Activated T-helper 1 cell treated with anti-CD3 and anti-CD28 coated beads, Interleukin-12 subunit alpha, Interleukin-12 subunit beta, Interleukin-2, Interleukin-4 antibody, amounts not matched to agents 30 ng/mL and 10 ng/mL and 1 ng/mL, durations not matched to agents 14 hours and 24 hours and 36 hours (primary cell): ENCODE results near the gene FBXL14. TPM values are rescaled to one million over a fixed set of nuclear protein-coding genes. Genes with fewer than 3 reads are reported as not detected.
"Not testable (repeated sequence)": the region's sequence is repeated elsewhere in the genome, so short reads cannot be mapped to it uniquely, and the experiment has no call there.

Experiments used
- DNase-seq: peaks from one replicate; pipeline ENCODE4 v3.0.0; 2021; ENCODE audit warnings: low spot score
- H3K27ac Mint-ChIP-seq: one replicate; pipeline ENCODE4 v1.8.0; 2021; ENCODE audit warnings: mild to moderate bottlenecking, mixed read lengths
- H3K27me3 Mint-ChIP-seq: one replicate; pipeline ENCODE4 v1.8.0; 2022; ENCODE audit warnings: mild to moderate bottlenecking, moderate library complexity, mixed read lengths; ENCODE audit not compliant: insufficient read depth
- H3K36me3 Mint-ChIP-seq: one replicate; pipeline ENCODE4 v1.8.0; 2021; ENCODE audit warnings: low read depth, mixed read lengths
- H3K4me1 Mint-ChIP-seq: one replicate; pipeline ENCODE4 v1.8.0; 2021; ENCODE audit warnings: low read depth, mixed read lengths
- H3K4me3 Mint-ChIP-seq: one replicate; pipeline ENCODE4 v1.8.0; 2021; ENCODE audit warnings: mild to moderate bottlenecking, moderate library complexity, mixed read lengths
- H3K9me3 Mint-ChIP-seq: one replicate; pipeline ENCODE4 v1.8.0; 2021; ENCODE audit warnings: mixed read lengths
- intact Hi-C: fragments of 100-400 bp; cut with micrococcal nuclease; formaldehyde crosslinking; loops from one replicate; pipeline ENCODE4 v1.15.1; 2024
- total RNA-seq: library from RNA; stranded (reverse); gene quantifications from 2 replicates; pipeline ENCODE4 v1.2.3, GENCODE V29; 2022

The FBXL14 gene
- total RNA-seq, 1 donor from 2014 or later, result 19.4 TPM

DNA sequence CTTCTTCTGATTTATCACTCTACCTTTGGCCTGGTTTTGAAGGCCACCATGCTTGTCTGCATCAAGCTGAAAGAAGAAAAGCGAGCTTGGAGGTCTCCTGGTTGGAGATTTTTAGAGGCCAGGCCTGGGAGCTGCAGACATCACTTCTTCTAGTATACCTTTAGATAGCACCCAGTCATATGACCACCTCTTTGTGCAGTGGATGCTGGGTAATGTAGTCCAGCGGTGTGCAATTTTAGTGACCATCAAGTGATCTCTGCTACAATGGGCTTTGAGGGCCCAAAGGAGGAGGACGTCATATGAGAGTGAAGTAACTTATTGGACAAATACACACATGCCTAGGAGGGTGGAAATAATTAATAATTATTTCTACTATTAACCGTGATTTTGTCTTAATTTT is 19.5 kb upstream of the FBXL14 start:
- Mint-ChIP-seq H3K36me3 (no peaks in the 10 kb centered on the region), H3K27me3 (peaks cover 12% of the 10 kb centered on the region), H3K9me3 (no peaks in the 10 kb centered on the region), H3K27ac (no peak overlapping the region), H3K4me3 (no peak overlapping the region), H3K4me1 (peaks cover 18% of the 10 kb centered on the region)
- intact Hi-C loops, result no loop called here
- no peak for DNase-seq

DNA sequence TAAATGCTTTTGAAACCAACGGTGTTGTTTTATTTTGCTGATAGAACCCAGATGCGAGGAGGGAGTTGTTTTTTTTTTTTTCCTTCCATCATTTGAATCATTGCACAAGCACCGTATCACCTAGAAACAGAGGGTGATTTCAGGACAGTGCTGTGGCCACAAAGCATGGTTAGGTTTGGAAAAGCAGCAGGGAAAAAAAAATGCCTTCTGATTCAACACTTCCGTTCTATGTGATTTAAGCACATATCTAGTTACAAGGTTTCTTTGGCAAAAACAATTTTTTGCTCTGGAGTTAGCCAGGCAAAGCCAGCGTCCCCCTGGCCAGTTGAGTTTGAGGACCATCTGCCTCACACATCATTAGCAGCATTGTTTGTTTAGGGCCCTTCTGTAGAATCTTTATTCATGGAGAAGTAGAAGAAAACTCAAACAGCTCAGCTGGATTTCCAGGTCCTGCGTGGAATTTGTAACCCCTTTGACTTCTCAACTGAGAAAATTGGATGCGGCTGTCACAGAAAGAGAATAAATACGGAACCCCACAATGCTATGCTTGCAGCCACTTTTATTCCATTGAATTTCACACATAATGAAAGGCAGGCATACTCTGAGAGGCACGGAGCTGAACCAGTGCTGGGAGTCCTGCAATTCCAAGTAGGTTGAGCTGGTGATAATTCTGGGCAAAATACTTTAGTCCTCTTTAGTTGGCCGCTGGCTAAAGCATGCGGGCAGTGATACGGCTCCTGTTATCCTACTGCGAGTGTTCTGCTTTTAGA is 17.6 kb upstream of the FBXL14 start:
- H3K27ac Mint-ChIP-seq, result no peak overlapping the region

DNA sequence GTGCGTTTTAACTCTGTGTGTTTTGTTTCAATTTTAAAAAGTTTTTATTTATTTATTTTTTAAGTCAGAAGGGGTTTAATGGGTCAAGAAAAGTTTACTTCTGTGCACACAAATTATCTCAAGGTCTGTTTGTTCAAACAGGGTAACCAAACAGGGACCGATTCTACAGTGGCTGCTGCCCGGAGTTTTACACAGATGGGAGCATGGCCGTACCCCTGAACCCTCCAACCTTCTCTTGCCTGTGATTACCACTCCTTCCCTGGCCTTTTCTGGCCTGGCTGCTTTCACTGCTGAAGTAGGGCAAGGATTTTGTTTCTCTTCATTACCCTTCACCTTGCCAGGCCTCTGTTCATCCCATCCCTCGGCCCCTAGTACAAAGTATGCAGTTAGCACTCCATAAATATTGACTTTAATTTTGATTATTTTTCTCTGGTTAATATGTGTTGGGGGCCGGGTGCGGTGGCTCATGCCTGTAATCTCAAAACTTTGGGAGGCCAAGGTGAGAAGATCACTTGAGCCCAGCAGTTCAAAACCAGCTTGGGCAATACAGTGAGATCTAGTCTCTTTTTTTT is 15.8 kb upstream of the FBXL14 start:
- H3K27me3 Mint-ChIP-seq, result peaks cover 5% of the 10 kb centered on the region
- no peak for DNase-seq
- H3K4me1 Mint-ChIP-seq, result peaks cover 10% of the 10 kb centered on the region
- no peaks in the 10 kb centered on the region for H3K36me3 Mint-ChIP-seq
- no peak overlapping the region for H3K4me3 Mint-ChIP-seq
- no peak overlapping the region for H3K27ac Mint-ChIP-seq
- H3K9me3 Mint-ChIP-seq, result no peaks in the 10 kb centered on the region
- intact Hi-C loops, result no loop called here

More for the DNA sequence above, 17.6 kb upstream of the FBXL14 start:
- no peak for DNase-seq
- intact Hi-C loops, result no loop called here
- Mint-ChIP-seq H3K4me3 (no peak overlapping the region), H3K9me3 (no peaks in the 10 kb centered on the region), H3K36me3 (no peaks in the 10 kb centered on the region), H3K4me1 (peaks cover 11% of the 10 kb centered on the region), H3K27me3 (peaks cover 5% of the 10 kb centered on the region)

DNA sequence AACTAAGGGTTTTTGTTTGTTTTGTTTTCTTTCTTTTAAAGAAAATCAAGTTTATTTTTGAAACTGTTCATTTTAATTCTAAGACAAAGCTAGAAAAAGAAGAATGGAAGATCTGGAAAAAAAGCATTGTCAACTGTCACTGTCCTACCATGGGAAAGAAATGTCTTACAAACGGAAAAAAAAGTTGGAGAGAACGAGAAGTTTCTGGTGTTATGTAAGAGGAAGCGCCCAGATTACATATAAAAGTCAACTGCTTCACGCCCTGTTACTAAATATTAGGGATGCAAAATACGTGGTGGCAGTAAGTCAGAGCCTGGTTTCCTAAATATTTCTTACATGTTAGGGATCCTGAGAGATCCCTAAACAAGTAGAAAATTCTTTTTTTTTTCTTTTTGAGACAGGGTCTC is 14.3 kb upstream of the FBXL14 start:
- no peak overlapping the region for H3K27ac Mint-ChIP-seq
- H3K4me3 Mint-ChIP-seq, result no peak overlapping the region
- DNase-seq, result no peak
- intact Hi-C loops, result no loop called here
- H3K27me3 Mint-ChIP-seq, result peaks cover 5% of the 10 kb centered on the region
- peaks cover 23% of the 10 kb centered on the region for H3K4me1 Mint-ChIP-seq
- no peaks in the 10 kb centered on the region for H3K9me3 Mint-ChIP-seq
- no peaks in the 10 kb centered on the region for H3K36me3 Mint-ChIP-seq

DNA sequence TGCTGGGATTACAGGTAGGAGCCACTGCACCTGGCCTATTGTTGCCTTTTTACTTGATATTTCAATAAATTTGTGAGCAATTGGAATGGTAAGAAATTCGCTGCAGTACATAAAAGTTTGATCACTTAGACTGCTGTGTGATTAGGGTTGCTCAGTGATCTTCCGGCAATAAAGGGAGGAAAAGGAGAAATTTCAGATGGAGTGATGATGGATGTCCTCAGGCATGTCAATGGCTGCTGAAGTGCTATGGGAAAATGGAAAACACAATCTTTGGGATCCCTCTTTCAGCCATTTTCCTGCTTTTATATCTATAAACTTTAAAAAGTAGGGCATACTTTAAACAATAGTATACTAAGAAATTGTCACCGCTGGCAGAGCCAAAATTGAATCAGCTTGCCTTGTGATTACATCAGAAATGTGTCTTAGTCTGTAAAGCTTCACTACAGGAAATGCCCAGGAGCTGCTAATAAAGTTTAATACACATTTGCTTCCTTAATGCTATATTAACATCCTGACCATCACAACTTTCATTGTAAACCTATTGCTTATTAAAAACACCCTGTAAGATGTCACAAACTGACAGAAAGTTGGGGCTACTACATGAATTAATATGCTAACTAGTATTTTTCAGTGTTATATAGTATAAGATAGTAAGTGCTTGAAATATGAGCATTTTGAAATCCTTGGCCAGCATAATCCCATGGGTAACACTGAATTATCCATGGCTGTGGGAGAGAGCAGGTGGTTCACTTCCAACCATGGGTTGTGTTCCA is 13.7 kb upstream of the FBXL14 start:
- Mint-ChIP-seq H3K27ac (no peak overlapping the region), H3K36me3 (no peaks in the 10 kb centered on the region)

DNA sequence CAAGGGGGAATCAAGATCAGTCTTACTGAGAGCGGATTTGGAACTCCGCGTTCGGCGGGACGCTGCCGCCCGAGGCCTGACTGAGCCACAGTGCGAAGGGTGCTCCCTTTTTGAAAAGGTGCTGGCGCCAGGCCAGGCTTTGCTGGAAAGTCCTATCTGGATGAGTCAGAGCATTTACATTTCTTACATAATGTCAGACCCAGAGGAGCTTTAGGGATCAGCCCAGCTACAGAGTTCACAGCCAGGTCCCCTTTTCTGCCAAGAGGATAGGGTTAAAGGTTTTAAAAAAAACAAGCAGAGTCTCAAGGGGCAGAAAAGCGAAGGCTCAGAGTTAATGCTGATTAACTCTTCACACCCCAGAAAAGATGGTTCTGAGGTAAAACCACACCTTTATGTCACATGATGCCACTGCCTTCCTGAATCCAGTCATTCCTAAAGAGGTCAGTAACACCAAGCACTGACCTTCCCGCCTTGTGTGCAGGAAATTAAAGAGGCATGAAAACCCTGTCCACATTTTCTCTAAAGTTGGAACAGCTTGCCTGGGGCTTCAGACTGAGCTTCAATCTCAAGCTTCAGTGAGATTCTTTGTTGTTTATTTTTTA is 11.7 kb upstream of the FBXL14 start:
- H3K27ac Mint-ChIP-seq, result no peak overlapping the region
- no peaks in the 10 kb centered on the region for H3K27me3 Mint-ChIP-seq
- H3K4me3 Mint-ChIP-seq, result peak overlapping the region; percentile 71
- no peak for DNase-seq
- peaks cover 45% of the 10 kb centered on the region for H3K4me1 Mint-ChIP-seq
- no peaks in the 10 kb centered on the region for H3K36me3 Mint-ChIP-seq
- H3K9me3 Mint-ChIP-seq, result no peaks in the 10 kb centered on the region
- intact Hi-C loops, result no loop called here

More for the DNA sequence above, 13.7 kb upstream of the FBXL14 start:
- no peak overlapping the region for H3K4me3 Mint-ChIP-seq
- H3K9me3 Mint-ChIP-seq, result no peaks in the 10 kb centered on the region
- DNase-seq, result no peak
- peaks cover 25% of the 10 kb centered on the region for H3K4me1 Mint-ChIP-seq
- peaks cover 5% of the 10 kb centered on the region for H3K27me3 Mint-ChIP-seq
- intact Hi-C loops, result no loop called here

DNA sequence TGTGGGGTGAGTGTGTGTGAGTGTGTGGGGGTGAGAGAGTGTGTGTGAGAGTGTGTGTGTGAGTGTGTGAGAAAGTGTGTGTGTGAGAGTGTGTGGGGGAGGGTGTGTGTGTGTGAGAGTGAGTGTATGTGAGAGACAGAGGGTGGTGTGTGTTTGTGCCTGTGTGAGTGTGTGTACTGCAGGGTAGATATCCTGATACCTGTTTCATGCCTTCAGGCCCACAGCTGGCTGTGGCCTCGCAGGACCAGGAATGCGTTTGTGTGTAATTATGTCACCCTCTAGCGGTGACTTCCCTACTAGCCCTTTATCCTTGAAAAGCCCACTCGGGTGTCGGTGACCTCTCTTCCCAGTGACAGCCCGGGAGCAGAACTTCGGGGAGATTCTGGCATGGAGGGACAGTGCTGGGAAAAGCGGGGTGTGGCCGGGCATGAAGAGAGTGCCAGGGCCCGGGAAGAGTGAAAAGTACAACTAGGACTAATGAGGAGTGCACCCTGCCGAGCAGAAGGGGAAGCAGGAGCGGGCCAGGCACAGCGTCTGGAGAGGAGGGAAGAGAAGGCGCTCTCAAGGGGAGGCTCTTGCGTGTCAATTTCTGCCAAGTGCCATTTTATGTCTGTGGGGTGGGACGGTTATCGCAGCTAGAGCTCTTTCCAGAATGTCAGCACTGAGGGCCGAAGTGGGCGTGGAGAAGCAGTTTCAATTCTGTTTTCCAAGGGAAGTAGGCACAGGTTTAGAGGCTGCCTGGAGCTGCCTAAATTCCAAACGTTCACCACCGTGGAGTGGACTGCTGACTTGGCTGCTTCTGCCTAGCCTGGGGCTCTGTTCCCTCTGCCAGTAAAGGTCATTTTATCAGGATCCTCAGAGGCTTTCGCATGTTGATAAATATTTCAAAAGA is 11.0 kb upstream of the FBXL14 start:
- peak overlapping the region; percentile 71 for H3K4me3 Mint-ChIP-seq
- H3K27me3 Mint-ChIP-seq, result no peaks in the 10 kb centered on the region
- H3K27ac Mint-ChIP-seq, result peak overlapping the region; percentile 2
- peak; percentile 48 for DNase-seq
- no peaks in the 10 kb centered on the region for H3K36me3 Mint-ChIP-seq
- intact Hi-C loops, result loop anchor here (1.0 to 2.0 kb wide), 3 partner anchors 10 to 487 kb away; no protein-coding TSS in a partner anchor
- H3K4me1 Mint-ChIP-seq, result peaks cover 52% of the 10 kb centered on the region
- no peaks in the 10 kb centered on the region for H3K9me3 Mint-ChIP-seq

DNA sequence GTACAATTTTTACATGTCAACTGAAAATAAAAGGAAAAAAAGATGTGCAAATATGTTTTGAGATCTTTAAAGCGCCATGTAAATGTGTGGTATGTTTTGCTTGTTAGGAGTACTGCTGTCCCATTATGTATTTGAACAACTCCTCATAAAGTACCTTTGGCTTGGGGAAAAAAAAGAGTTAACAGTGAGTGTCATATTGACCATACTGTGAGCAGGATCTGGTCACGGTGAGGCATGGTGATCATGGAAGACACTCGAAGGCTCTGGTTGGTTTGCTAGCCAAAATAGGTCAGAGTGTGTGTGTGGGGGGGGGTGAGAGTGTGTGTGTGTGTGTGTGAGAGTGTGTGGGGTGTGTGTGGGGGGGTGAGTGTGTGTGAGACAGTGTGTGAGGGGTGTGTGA is 10.1 kb upstream of the FBXL14 start:
- H3K4me3 Mint-ChIP-seq, result no peak overlapping the region
- H3K9me3 Mint-ChIP-seq, result no peaks in the 10 kb centered on the region
- peak overlapping the region; percentile 82 for H3K27ac Mint-ChIP-seq
- intact Hi-C loops, result loop anchor here (2.0 kb wide), 1 partner anchor 14 kb away; no protein-coding TSS in a partner anchor
- no peak for DNase-seq
- H3K4me1 Mint-ChIP-seq, result peaks cover 52% of the 10 kb centered on the region
- H3K36me3 Mint-ChIP-seq, result no peaks in the 10 kb centered on the region
- H3K27me3 Mint-ChIP-seq, result no peaks in the 10 kb centered on the region

DNA sequence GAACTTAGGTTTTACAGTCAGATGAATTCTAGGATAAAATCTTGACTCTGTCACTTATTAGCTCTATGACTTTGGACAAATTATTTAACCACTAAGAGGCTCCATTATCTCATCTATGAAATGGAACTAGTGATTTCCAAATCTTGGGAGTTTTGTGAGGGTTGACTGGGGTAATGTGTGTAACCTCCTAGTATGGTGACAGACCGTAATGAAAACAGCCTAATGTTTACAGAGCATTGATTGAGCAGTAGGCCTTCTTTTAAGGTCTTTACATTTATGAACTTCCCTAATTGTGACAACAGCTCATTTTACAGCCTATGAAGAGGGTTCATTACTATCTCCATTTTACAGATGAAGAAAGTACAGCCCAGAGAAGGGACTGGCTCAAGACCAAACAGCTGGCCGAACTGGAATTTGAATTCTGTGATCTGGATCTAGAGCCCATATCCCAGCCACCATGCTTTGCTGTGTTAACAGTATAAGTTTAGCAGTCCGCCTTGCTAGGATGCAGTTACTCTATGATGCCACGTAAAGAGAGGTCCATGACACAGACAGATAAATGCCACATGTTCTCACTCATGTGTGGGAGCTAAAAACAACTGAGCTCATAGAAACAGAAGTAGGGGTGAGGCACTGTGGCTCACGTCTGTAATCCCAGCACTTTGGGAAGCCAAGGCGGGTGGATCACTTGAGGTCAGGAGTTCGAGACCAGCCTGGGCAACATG is 9.1 kb upstream of the FBXL14 start:
- peak overlapping the region; percentile 66 for H3K27ac Mint-ChIP-seq
- H3K27me3 Mint-ChIP-seq, result no peaks in the 10 kb centered on the region
- peak overlapping the region; percentile 1 for H3K4me3 Mint-ChIP-seq
- intact Hi-C loops, result no loop called here
- no peaks in the 10 kb centered on the region for H3K9me3 Mint-ChIP-seq
- DNase-seq, result no peak
- H3K36me3 Mint-ChIP-seq, result no peaks in the 10 kb centered on the region
- peaks cover 52% of the 10 kb centered on the region for H3K4me1 Mint-ChIP-seq

DNA sequence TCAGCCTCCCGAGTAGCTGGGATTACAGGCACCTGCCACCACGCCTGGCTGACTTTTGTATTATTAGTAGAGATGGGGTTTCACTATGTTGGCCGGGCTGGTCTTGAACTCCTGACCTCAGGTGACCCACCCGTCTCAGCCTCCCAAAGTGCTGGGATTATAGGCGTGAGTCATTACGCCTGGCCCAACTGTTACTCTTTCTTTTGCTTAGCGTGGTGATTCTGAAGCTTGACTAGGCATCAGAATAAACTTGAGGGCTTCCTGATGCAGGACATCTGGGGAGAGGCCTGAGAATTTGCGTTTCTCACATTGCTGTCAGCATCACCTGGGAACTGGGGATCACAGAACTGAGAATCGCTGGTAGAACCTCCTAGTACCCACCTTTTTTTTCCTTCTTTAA is 8.3 kb upstream of the FBXL14 start:
- H3K9me3 Mint-ChIP-seq, H3K36me3 Mint-ChIP-seq, intact Hi-C loops, DNase-seq, H3K27me3 Mint-ChIP-seq: not testable (repeated sequence)
- Mint-ChIP-seq H3K4me1 (peaks cover 52% of the 10 kb centered on the region), H3K4me3 (peak overlapping the region; percentile 90), H3K27ac (peak overlapping the region; percentile 20)

DNA sequence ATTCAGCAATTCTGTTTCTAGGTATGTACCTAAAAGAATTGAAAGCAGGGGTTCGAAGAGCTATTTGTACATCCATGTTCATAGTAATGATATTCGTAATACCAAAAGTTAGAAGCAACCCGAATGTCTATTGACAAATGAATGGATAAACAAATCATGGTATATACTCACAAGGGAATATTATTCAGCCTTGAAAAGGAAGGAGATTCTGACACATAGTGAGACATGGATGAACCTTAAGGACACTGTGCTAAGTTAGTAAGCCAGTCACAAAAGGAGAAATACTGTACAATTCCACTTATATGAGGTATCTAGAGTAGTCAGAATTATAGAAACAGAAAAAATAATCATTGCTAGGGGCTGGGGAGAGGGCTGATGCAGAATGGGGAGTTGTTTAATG is 4.4 kb upstream of the FBXL14 start:
- Mint-ChIP-seq H3K27ac (no peak overlapping the region), H3K36me3 (no peaks in the 10 kb centered on the region), H3K4me1 (peaks cover 40% of the 10 kb centered on the region), H3K27me3 (no peaks in the 10 kb centered on the region), H3K9me3 (no peaks in the 10 kb centered on the region), H3K4me3 (no peak overlapping the region)
- DNase-seq, result no peak
- intact Hi-C loops, result loop anchor here (10.0 kb wide), 2 partner anchors 1144 to 1214 kb away; partner anchors contain the start of genes B4GALNT3 and KDM5A
